Adipose tissue (tissue), 3 donors: Measurements from ENCODE around the gene EDN1. TPM values are rescaled to one million over a fixed set of nuclear protein-coding genes. Genes with fewer than 3 reads are reported as not detected.

Experiments used
- H3K27ac ChIP-seq: one replicate; pipeline ENCODE4 v1.5.1; 2013; ENCODE audit warnings: low read depth, low read length
- WGBS, 3 donors: extraction: QIAGEN DNeasy Blood & Tissue Kit; methylation state at CpG; one replicate each; pipeline ENCODE4 v1.1.7; 2013; 5-methylcytosine and 5-hydroxymethylcytosine counted together
- polyA plus RNA-seq, 3 donors: library from polyadenylated mRNA; stranded (reverse); fragments of 200-250 nt; gene quantifications; one replicate each; pipeline ENCODE4 v1.2.3, GENCODE V29; 2013
- donor health status: healthy with polysubstance abuse.
- donor health status: Bipolar disorder and iron deficiency.
- donor health status: healthy.

EDN1 gene
- polyA plus RNA-seq: 10 to 100 TPM in 1 of 3 donors, 1 to 10 TPM in 2; 3.5 to 29.9 (median 5.8) TPM

DNA sequence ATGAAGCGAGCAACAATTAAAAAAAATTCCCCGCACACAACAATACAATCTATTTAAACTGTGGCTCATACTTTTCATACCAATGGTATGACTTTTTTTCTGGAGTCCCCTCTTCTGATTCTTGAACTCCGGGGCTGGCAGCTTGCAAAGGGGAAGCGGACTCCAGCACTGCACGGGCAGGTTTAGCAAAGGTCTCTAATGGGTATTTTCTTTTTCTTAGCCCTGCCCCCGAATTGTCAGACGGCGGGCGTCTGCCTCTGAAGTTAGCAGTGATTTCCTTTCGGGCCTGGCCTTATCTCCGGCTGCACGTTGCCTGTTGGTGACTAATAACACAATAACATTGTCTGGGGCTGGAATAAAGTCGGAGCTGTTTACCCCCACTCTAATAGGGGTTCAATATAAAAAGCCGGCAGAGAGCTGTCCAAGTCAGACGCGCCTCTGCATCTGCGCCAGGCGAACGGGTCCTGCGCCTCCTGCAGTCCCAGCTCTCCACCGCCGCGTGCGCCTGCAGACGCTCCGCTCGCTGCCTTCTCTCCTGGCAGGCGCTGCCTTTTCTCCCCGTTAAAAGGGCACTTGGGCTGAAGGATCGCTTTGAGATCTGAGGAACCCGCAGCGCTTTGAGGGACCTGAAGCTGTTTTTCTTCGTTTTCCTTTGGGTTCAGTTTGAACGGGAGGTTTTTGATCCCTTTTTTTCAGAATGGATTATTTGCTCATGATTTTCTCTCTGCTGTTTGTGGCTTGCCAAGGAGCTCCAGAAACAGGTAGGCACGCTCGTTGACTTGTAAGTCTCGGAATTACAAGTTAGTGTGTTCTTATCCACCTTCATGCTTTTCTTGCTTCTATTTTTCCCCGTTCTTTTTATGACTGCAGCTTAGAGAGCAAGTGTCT is at the start of gene EDN1:
Gene EDN1, plus strand, starts transcription at position 429 of the 888 bp plus-strand sequence. Its CDS starts 269 bp downstream, at position 698.
- WGBS, 3 donors: 1% methylated on average over 38 of the region's 38 CpGs
- H3K27ac ChIP-seq: no peak within 1 kb of the TSS

DNA sequence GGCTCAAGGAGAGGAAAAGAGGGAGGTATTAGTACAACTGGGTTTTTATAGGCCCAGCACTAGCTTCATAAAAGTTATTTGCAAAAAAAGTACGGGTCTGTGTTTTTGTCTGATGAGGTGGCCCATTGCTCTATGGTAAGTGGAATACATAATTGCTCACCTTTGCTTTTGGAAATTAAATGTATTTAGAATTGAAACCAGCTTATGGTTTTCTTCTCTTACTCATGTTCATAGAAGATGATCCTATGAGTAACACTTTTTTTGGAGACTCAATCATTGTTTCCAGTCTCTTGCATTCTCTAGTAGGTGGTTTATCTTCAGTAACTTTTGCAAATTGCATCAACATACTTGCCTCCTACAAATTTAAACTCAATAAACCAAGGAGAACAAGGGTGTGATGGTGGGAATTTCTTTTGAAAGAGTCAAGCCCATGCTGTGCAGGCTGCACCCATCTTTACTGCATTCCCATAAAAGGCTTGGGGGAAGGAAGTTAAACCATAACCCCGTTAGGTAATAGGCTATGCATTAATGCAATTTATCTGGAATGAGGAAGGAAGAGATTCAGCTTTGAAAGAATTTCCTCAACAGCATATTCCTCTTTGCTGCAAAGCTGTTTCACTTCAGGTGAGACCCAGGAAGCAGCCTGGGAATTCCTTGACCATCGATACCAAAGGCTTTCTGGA is 48.5 kb upstream of the EDN1 start:
- 61 to 79% (median 63%) methylated on average over 3 of the region's 3 CpGs for WGBS, 3 donors
- H3K27ac ChIP-seq: no peak overlapping the region

DNA sequence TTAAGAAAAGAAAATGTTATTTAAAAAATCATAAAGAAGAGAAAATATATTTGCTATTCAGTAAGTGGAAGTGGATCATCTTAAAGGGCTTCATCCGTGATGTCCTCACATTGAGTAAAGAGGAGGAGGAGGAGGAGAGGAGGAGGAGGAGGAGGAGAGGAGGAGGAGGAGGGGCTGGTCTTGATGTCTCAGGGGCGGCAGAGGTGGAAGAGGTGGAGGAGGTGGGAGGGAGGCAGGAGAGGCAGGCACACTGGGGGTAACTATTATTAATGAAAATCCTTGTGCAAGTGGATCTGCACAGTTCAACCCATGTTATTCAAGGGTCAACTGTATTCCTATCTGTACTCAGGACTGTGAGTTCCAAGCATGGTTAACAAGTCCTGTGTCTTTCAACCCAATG is 47.0 kb upstream of the EDN1 start:
- H3K27ac ChIP-seq: no peak overlapping the region
- 87 to 92% (median 88%) methylated on average over 2 of the region's 2 CpGs for WGBS, 3 donors

DNA sequence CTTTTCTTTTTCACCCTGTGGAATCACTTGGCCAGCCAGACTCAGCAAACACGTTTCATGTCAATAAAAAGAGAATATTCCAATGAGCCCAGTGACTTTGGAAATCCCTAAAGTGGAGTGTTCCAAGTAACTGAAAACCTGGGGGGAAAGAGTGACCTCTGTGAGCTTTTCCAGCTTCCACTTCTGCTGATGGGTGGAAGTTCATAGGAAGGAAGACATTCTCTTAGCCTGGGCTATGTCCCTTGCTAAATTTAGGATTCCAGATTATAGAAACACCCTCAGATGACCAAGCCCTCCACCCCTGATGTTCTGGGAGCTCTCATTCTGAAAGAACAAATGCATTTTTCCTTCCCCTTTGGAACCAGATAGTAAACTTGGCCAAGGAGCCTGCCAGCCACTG is 44.8 kb upstream of the EDN1 start:
- 45 to 67% (median 48%) methylated on average over 1 of the region's 1 CpG for WGBS, 3 donors
- no peak overlapping the region for H3K27ac ChIP-seq

DNA sequence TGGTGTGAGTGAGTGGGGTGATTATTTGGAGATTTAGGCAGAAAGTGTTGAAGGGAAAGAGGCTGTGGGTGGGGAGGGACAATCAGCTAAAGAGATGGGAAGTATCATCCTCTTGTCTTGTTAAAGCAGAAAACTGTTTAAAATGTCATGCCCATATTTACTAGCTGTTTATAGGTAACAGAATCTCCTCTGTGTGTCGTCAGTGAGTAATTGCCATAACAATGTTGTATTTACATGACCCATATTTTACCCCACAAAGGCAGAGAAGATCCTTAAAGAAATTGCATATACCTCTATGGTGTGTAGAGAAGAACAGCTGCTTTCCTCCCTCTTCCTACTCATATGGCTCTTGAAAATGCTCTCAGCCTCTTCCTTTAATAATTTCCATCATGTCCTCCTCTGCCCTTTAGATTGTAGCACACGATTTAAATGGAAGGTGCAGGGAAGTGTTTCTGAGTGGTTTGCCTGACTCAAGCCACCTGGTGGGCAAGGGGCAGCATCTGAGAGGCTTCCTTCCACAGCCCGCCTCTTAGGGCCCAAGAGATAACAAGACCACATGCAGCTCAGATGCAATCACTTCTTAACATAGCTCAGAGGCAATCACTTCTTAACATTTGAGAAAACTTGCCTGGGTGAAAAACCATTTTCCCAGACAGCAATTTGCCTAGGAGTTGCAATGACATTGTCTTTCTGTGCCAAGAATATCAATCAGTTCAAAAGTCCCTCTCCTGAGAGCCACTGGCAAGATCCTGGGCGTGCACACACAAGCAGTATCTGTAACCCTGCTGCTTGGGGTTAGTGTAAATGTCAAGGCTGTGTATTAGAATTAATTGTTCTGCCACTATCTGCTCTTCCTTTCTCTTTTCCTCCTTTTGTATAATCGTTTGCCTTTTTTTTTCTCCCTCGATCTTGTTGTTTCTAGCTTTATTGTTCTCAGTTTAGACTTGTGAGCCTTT is 44.1 kb upstream of the EDN1 start:
- WGBS, 3 donors: 57 to 68% (median 64%) methylated on average over 6 of the region's 6 CpGs
- H3K27ac ChIP-seq: no peak overlapping the region

DNA sequence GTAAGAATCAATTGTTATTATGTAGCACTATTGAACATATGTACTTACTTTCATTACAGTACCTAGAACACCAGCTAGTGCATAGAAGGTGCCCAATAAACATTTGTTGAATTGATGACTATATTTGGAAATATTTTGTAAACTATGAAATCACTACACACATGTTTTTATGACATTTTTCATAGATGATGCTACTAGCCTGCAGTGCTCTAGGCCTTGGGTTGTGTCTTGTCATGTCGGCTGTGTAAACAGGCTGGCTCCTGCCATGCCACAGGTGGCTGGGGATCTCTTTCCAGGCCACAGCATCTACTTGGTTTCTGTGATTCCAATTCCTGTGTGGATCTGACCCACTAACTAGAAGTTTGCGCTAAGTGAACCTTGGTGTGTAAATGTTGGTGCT is 43.3 kb upstream of the EDN1 start:
- 94 to 98% (median 96%) methylated on average over 2 of the region's 2 CpGs for WGBS, 3 donors
- H3K27ac ChIP-seq: no peak overlapping the region

DNA sequence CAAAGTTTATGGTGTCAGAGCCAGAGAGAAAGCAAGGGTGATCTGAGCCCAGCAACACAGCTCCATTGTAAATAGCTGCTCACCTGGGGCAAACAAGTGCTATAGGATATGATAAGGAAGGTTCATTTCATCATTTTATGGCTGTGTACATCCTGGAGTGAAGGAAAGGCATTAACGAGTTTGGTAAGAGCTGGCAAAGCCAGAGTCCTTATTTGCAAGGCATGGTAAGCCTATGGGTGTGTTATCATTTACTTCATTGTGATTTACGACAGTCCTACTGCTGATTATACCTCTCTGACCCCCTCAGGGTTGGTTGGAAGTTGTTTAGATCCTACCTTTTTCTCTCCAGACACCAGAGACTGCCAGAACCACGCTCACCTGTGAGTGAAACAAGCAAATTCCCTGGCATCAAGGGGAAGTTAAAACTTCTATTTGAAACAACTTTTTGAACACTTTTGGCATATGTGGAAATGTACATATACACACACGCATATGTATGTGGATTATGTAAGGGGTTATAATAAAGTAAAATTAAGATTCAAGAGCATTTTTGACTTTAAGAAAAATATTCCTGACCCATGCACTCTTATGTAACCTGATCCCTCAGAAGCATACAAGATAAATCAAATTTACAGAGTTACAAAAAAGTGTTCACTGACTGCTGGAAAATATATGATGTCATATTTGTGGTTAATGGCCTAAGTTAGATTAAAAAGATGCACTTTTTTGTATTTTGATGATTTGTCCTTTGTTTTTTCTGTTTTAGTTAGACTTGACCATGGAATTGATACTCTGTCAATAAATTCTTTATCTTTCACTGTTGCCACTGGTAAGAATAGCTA is 40.4 kb upstream of the EDN1 start:
- H3K27ac ChIP-seq: no peak overlapping the region
- WGBS, 3 donors: 79 to 86% (median 81%) methylated on average over 4 of the region's 4 CpGs

DNA sequence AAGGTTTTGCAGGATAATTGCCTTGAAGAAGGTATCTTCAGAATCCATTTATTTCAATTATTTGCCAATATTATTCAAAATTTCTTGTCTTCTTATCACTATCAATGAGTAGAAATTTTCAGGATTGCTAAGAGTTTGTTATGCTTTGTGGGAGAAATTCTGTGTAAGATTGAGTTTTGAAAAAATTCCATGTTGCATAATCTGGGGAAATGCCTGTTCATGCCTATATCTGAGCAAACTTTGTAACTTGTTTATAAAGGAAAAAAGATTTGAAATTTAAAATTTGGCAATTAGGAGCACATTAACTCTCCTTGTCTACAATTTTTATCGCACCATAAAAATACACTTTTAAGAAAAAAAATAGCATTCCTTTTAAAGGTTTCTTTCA is 39.8 kb upstream of the EDN1 start:
- H3K27ac ChIP-seq: no peak overlapping the region
- WGBS, 3 donors: 77 to 98% (median 90%) methylated on average over 1 of the region's 1 CpG

DNA sequence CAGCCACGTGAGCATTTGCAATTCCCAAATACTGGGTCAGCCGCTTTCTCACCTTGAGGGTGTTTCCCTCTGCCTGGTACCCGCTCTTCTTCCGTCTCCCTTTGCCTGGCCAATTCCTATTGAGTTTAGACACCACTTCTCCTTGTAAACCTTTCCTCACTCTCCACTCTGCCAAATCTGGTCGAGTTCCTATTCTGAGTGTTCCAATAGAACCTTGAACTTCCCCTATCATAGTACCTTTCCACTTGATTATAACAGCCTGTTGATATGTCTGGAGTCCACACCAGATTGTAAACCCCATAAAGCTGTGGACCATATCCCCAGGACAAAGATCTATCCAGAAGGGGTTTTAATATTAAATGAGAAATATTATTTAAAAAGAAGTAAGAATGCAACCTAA is 36.0 kb upstream of the EDN1 start:
- no peak overlapping the region for H3K27ac ChIP-seq
- 78 to 84% (median 80%) methylated on average over 5 of the region's 5 CpGs for WGBS, 3 donors

DNA sequence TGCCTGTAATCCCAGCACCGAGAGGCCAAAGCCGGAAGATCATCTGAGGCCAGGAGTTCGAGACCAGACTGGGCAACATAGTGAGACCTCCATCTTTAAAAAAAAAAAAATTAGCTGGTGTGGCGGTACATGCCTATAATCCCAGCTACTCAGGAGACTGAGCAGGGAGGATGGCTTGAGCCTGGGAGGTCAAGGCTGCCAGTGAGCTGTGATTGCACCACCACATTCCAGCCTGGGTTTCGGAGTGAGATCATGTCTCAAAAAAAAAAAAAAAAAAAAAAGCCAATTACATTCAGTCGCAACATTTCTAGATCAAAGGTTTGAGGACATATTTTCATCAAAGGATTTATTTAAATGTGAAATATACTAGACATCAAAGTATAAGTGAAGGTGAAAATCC is 32.0 kb upstream of the EDN1 start:
- 94 to 98% (median 95%) methylated on average over 6 of the region's 6 CpGs for WGBS, 3 donors
- no peak overlapping the region for H3K27ac ChIP-seq

DNA sequence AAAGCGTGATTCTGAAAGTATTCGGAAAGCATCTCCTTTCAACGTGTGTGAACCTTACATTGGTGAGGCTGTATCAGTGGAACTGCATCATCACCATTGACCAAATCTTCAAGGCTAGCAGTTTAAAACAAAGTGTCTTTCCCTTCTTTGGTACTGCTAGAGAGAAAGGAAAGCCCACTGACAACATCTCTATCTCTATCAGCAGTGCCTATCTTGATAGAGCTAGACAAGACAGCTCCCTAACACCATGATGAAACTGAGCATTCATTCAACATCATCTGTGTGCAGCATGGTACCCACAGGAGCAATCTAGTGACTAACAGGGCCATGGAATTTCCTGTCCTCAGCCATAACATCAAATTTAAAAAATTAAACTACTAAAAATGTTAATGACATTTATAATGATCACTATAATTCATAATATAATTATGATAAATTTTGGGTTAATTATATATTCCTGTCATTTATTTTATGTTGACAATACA is 31.5 kb upstream of the EDN1 start:
- WGBS, 3 donors: 93 to 95% (median 94%) methylated on average over 3 of the region's 3 CpGs
- H3K27ac ChIP-seq: no peak overlapping the region

DNA sequence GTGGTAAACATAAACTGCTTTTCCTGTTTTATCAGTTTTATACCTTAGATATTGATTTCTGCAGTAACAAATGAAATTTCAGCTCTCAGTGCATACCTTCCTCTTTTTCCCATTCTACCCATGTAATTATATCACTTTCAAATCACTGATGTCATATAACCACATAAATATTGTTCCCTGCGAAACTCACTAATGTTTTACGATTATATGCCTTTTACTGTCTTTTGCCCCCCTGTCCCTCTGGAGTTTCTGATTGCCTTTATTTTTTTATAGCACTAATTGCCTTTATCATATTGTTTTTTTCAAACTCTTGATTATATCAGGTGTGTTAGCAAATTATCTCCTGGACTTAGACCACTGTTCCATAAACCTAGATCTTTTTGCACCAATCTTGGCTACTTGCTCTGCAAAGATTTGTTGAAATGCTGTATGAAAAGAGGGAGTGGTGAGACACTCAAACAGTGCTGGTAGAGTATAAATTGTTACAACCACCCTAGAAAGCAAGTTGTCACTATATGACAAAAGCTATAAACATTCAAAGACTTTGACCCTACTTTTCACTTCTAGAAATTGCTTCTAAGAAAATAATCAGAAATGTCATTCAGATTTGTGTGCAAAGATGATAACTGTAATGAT is 29.6 kb upstream of the EDN1 start:
- H3K27ac ChIP-seq: no peak overlapping the region
- 84 to 93% (median 86%) methylated on average over 2 of the region's 2 CpGs for WGBS, 3 donors

DNA sequence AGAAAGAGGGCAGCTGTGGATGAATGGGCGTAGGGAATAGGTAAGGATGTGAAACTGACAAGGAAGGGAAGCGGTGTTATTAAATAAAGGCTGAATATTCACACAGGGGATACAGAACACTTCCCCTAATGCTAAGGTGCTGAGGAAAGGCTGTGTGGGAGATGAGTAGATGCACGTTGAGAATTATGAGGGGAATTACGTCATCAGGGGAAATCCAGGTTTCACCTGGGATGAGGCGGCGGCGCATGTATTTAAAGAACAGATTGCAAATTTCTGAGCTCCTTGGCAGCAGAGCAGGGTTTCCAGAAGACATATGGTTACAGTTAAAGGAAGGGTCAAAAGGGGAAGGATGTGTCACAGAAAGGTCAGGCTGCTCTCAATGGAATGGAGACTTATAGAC is 28.7 kb upstream of the EDN1 start:
- 75 to 92% (median 76%) methylated on average over 7 of the region's 7 CpGs for WGBS, 3 donors
- no peak overlapping the region for H3K27ac ChIP-seq

DNA sequence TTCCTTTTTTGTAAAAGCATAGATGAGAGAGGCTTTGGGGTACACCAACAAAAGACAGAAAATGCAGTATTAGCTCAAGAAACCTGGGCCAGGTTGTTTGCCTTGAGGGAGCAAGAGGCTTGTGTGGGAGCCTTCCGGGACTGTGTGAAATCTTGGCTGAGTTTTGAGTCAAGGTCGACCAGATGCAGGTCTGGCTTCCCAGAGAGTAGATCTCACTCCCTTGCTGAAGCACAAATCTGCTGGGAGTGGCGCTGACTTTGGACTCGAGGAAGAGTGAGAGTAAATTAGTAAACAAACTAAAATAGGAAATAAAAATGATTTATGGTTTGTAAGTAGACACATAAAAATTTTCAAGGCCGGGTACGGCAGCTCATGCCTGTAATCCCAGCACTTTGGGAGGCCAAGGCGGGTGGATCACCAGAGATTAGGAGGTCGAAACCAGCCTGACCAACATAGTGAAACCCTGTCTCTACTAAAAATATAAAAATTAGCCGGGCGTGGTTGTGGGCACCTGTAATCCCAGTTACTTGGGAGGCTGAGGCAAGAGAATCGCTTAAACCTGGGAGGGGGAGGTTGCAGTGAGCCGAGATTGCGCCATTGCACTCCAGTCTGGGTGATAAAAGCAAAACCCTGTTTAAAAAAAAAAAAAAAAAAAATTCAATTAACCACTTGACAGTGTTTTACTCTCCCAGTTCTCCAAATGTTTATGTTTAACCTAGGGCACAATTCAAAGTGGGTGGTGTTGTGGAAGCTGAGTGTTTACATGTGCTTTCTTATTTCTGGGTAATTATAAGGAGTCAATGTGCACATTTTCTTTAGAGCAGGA is 27.7 kb upstream of the EDN1 start:
- no peak overlapping the region for H3K27ac ChIP-seq
- WGBS, 3 donors: 68 to 85% (median 82%) methylated on average over 13 of the region's 13 CpGs

DNA sequence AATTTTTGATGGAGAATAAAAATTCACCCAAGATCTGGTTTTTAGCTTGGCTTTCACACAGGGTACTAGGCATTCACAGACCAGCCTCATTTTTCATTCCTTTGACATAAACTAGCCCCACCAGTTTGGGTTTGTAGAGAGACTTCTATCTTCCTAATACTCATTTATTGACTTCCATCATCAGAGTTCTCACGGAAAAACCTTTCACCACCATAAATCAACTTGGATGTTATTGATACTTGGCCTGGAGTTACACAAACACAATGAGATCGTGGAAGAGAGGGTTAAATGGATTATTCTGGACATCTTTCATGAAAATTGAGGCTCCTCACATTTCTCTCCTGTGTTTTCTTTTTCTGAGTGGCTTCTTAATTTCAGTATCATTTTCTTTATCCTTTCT is 26.8 kb upstream of the EDN1 start:
- no peak overlapping the region for H3K27ac ChIP-seq
- WGBS, 3 donors: 57 to 66% (median 65%) methylated on average over 2 of the region's 2 CpGs

DNA sequence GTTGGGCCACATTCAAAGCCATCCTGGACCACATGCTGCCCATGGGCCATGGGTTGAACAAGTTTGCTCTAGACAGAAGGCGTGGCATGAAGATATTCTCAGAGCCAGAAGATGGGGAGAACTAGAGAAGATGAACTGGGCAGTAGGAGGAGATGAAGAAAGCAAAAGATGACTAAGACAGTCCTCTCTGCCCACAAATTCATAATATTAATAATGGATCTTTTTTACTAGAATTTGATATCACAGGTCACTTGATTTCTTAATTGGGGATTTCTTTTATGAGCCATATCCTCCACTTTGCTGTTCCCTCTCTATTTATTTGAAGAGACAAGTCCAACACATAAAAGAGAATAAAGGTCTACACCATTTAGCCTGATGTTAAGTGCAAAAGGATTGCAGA is 25.5 kb upstream of the EDN1 start:
- 96 to 100% (median 100%) methylated on average over 1 of the region's 1 CpG for WGBS, 3 donors
- H3K27ac ChIP-seq: no peak overlapping the region
